Upper lobe of left lung (tissue), 4 donors: ENCODE data around the gene RNF126.

Experiments used
- CTCF ChIP-seq, 6 experiments: fragments of 450-650 bp in 4 of 6; fragments of 200-600 bp in 2 of 6; sonication (generic) in 2 of 6; IDR thresholded peaks; one replicate each; pipeline ENCODE4 v1.5.1; 2016 to 2019; ENCODE audit warnings: antibody characterized with exemption in 6 of 6
- POLR2A ChIP-seq, 4 donors: fragments of 450-650 bp; IDR thresholded peaks; one replicate each; pipeline ENCODE4 v1.5.1; 2016 to 2017; ENCODE audit warnings: antibody characterized with exemption in 4 of 4, mild to moderate bottlenecking in 2 of 4
- POLR2AphosphoS5 ChIP-seq, 2 donors: sonication (generic); formaldehyde crosslinking; IDR thresholded peaks; one replicate each; pipeline ENCODE4 v1.5.1; 2017; ENCODE audit warnings: antibody characterized with exemption in 2 of 2

DNA sequence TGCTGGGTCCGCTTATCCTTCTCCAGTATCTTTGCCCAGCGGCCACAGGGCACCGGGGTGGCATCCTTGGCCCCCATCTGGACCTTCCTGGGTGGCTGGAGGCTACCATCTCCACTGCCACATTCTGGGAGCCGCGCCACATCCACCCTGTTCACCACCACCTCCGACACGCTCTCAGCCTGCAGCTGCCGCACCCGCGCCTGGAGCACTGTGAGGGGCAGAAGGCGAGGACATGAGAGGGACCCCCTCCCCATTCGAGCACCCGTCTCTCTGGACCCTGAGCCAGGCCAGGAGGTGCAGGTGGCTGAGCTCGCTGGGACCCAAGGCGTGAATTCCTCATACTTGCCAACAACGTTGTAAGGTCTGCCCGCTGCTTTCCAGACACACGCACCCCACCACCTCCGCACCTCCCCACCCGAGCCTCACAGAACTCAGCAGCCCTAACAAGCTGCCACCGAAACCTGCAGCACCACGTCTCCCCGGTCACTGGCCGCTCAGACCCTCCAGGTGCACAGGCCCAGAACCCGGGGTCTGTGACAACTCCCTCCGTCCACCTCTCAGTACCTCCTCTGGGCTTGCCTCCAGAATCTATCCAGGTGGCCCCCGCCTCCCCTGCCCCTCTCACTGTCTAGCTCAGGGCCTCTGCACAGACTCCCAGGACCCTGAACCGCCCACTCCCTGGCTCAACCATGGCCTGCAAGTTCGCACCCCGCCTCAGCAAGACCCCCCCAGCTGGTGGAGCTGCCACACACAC is 32.9 kb downstream of the RNF126 start:
- TF ChIP-seq POLR2A (IDR thresholded peaks at IDR 0.05) (no peak), CTCF (IDR thresholded peaks at IDR 0.05) (no peak), POLR2AphosphoS5 (IDR thresholded peaks at IDR 0.05) (no peak)
